Measurements from ENCODE around the gene SPRED2.

Gene SPRED2

GRCh38 chr2:65265671-65266045, 166.7 kb downstream of the SPRED2 start:
- DNase-seq = no peak

- DNase-seq = no peak
These were observed 167.4 kb downstream of the SPRED2 start for GRCh38 chr2:65264821-65265670.

- no peak for DNase-seq
These were observed 168.4 kb downstream of the SPRED2 start for GRCh38 chr2:65263986-65264385.

- DNase-seq = no peak
These were observed 169.1 kb downstream of the SPRED2 start for GRCh38 chr2:65263262-65263661.

- no peak for DNase-seq
These were observed 170.7 kb downstream of the SPRED2 start for GRCh38 chr2:65261676-65262075.
